ENCODE measurements around the gene P2RX4. TPM values are rescaled to one million over a fixed set of nuclear protein-coding genes. Genes with fewer than 3 reads are reported as not detected.
"Not testable (repeated sequence)": the region's sequence is repeated elsewhere in the genome, so short reads cannot be mapped to it uniquely, and the experiment has no call there.

Gene P2RX4
- total RNA-seq, 8 experiments from 2014 or later, result 2.2 to 19.7 (median 7.5) TPM

DNA sequence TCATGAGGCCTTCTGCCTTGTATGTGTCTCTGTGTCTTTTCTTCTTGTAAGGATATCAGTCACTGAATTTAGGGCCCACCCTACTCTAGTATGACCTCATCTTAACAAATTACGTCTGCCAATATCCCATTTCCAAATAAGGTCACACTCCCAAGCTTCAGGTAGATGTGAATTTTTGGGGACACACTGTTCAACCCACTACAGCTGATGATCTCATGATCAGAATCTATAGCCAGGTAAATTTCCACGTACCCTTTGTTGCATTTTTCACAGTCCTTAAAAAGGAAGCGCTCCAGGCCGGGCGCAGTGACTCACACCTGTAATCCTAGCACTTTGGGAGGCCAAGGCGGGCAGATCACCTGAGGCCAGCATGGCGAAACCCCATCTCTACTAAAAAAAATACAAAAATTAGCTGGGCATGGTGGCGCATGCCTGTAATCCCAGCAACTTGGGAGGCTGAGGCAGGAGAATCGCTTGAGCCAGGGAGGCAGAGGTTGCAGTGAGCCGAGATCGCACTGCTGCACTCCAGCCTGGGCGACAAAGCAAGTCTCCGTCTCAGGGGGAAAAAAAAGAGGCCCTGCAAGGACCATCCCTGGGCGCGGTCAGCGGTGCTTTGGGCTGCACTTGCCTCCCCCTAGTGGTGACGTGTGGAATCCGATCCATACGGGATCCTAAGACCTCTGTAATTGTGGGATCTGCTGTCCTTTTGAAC is 20.1 kb downstream of the P2RX4 start:
- 16 to 100% (median 60%) methylated on average over 1 to 11 of the region's 19 CpGs; no CpG with 5 or more reads in 5 of the 10 experiments for WGBS, 10 experiments
- not testable (repeated sequence) for H3K4me1 ChIP-seq (replicated peaks in 1 of 2); H3K27ac ChIP-seq; H3K4me3 ChIP-seq
- ATAC-seq (replicated peaks in 6 of 8), result peak; percentile 68 to 93 (median 81)
- in situ Hi-C loops (cut with MboI; ENCODE audit: low pct_unique_long_range_greater_than_20kb in 2 of 9, low sequenced_read_pairs in 9 of 9, unreplicated experiment in 9 of 9), result loop anchor here in 1 of 9 experiments (10.0 kb wide), 1 partner anchor 105 kb away; no protein-coding TSS in a partner anchor

DNA sequence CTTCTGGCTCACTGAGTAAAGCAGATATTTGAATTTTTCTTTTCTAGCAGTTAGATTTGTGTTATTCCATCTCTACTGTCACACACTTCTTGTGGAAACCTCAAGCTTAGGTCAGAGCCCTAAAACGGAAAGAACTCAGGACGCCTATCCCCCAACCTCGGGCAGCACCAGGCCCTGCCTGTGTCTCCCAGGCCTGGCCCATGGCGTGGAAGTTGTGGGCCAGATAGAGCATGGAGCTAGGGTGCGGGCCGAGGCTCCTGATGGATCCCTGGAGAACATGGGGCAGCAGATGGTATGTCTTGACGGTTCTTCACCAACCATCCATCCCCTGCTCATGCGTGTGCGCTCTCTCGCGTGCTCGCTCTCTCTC is 20.6 kb downstream of the P2RX4 start:
- Histone ChIP-seq H3K4me1 (replicated peaks in 1 of 2) (no peaks in the 10 kb centered on the region), H3K4me3 (no peak overlapping the region), H3K27ac (no peak overlapping the region)
- in situ Hi-C loops (cut with MboI; ENCODE audit: low pct_unique_long_range_greater_than_20kb in 2 of 9, low sequenced_read_pairs in 9 of 9, unreplicated experiment in 9 of 9), result no loop called here
- peak in 2 of 8 experiments; percentile 20 to 31 for ATAC-seq (replicated peaks in 6 of 8)
- WGBS, 10 experiments, result 56 to 93% (median 85%) methylated on average over 2 to 6 of the region's 12 CpGs; no CpG with 5 or more reads in 6 of the 10 experiments

DNA sequence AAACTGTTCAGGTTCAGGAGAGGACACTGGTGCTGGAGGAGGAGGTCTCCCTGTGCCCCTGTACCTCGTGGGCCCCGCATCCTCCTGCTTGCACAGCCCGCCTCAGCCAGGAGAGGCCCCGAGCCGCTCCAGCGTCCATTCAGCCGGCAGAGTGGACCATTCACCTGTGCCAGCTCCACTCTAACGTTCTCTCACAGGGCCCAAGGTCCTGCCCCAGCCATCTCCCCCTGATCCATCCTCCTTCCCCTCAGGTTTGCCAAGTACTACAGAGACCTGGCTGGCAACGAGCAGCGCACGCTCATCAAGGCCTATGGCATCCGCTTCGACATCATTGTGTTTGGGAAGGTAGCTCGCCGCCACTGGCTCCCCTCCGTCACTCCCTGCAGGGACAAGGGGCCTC is 22.2 kb downstream of the P2RX4 start:
- ATAC-seq (replicated peaks in 6 of 8), result no peak
- WGBS, 10 experiments, result 69 to 96% (median 92%) methylated on average over 3 to 8 of the region's 16 CpGs; no CpG with 5 or more reads in 6 of the 10 experiments
- in situ Hi-C loops (cut with MboI; ENCODE audit: low pct_unique_long_range_greater_than_20kb in 2 of 9, low sequenced_read_pairs in 9 of 9, unreplicated experiment in 9 of 9), result no loop called here
- Histone ChIP-seq H3K27ac (no peak overlapping the region), H3K4me3 (no peak overlapping the region), H3K4me1 (replicated peaks in 1 of 2) (no peaks in the 10 kb centered on the region)

DNA sequence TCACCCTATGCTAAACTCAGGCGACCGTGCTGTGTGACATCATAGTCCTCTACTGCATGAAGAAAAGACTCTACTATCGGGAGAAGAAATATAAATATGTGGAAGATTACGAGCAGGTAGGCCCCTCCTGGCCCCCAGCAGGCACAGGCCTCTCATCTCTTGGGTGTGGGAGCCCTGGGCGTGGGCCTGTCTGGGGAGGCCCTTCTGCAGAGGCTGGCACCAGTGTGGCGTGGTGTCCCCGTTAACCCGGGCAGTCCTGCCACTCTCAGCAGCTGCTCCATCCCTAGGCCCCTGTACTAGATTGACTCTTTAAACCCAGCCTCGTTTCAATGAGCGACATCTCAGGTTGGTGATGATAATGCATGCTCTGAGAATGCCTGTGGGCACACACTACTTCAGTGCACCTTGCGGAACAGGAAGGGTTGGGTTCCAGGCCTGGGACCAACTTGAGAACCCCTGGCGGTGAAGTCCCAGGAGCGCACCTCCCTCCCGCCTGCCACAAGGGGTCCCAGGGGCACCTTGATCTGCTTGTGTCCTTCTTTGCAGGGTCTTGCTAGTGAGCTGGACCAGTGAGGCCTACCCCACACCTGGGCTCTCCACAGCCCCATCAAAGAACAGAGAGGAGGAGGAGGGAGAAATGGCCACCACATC is 23.2 kb downstream of the P2RX4 start:
- in situ Hi-C loops (cut with MboI; ENCODE audit: low pct_unique_long_range_greater_than_20kb in 2 of 9, low sequenced_read_pairs in 9 of 9, unreplicated experiment in 9 of 9), result no loop called here
- Histone ChIP-seq H3K4me3 (no peak overlapping the region), H3K4me1 (replicated peaks in 1 of 2) (peaks cover 0 to 4% of the 10 kb centered on the region in 2 donors), H3K27ac (no peak overlapping the region)
- 93 to 100% (median 98%) methylated on average over 1 to 4 of the region's 14 CpGs; no CpG with 5 or more reads in 6 of the 10 experiments for WGBS, 10 experiments
- no peak for ATAC-seq (replicated peaks in 6 of 8)

DNA sequence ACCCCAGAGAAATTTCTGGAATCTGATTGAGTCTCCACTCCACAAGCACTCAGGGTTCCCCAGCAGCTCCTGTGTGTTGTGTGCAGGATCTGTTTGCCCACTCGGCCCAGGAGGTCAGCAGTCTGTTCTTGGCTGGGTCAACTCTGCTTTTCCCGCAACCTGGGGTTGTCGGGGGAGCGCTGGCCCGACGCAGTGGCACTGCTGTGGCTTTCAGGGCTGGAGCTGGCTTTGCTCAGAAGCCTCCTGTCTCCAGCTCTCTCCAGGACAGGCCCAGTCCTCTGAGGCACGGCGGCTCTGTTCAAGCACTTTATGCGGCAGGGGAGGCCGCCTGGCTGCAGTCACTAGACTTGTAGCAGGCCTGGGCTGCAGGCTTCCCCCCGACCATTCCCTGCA is 23.7 kb downstream of the P2RX4 start:
- ATAC-seq (replicated peaks in 6 of 8), result no peak
- WGBS, 10 experiments, result 79 to 100% (median 100%) methylated on average over 1 to 5 of the region's 11 CpGs; no CpG with 5 or more reads in 7 of the 10 experiments
- in situ Hi-C loops (cut with MboI; ENCODE audit: low pct_unique_long_range_greater_than_20kb in 2 of 9, low sequenced_read_pairs in 9 of 9, unreplicated experiment in 9 of 9), result no loop called here
- no peak overlapping the region for H3K4me3 ChIP-seq
- H3K4me1 ChIP-seq (replicated peaks in 1 of 2), result peaks cover 0 to 9% of the 10 kb centered on the region in 2 donors
- no peak overlapping the region for H3K27ac ChIP-seq

DNA sequence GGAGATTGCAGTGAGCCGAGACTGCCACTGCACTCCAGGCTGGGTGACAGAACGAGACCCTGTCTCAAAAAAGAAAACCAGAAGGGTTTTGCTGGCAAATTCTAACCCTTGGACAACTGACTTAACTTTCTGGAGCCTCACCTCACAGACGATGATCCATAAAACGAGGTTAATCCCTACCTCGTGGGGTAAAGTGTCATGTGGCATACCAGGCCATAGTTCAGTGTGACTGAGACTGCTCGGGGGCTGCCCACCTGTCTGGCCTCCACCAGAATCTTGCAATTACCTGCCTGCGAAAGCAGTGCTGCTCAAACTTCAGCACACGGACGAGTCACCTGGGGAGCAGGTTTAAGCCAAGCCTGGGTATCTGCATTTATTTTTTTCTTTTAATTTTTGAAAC is 26.8 kb downstream of the P2RX4 start:
- WGBS, 10 experiments, result 87 to 100% (median 100%) methylated on average over 1 to 7 of the region's 9 CpGs; no CpG with 5 or more reads in 3 of the 10 experiments
- Histone ChIP-seq H3K4me1 (replicated peaks in 1 of 2) (peaks cover 0 to 30% of the 10 kb centered on the region in 2 donors), H3K27ac (no peak overlapping the region), H3K4me3 (no peak overlapping the region)
- ATAC-seq (replicated peaks in 6 of 8), result no peak
- in situ Hi-C loops (cut with MboI; ENCODE audit: low pct_unique_long_range_greater_than_20kb in 2 of 9, low sequenced_read_pairs in 9 of 9, unreplicated experiment in 9 of 9), result no loop called here

DNA sequence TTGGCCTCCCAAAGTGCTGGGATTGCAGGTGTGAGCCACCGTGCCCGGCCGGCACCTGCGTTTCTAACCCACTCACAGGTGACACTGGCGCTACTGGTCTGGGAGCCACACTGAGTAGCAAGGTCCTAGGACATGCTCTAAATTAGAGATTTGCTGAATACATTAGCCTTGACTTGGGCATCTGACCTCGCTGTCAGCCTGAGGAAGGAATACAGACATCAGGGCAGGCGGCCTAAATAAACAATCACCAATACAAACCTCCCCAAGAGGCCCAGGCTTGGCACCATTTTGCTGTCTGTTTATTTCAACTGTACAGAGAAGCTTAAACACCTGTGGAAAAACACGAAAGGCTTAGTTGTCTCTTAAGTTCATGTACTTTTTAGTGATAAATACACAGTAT is 27.5 kb downstream of the P2RX4 start:
- in situ Hi-C loops (cut with MboI; ENCODE audit: low pct_unique_long_range_greater_than_20kb in 2 of 9, low sequenced_read_pairs in 9 of 9, unreplicated experiment in 9 of 9), result no loop called here
- Histone ChIP-seq H3K4me3 (no peak overlapping the region), H3K4me1 (replicated peaks in 1 of 2) (peaks cover 0 to 30% of the 10 kb centered on the region in 2 donors), H3K27ac (no peak overlapping the region)
- ATAC-seq (replicated peaks in 6 of 8), result no peak
- whole genome bisulfite sequencing, 10 experiments, result 47 to 100% (median 100%) methylated on average over 1 to 4 of the region's 8 CpGs; no CpG with 5 or more reads in 1 of the 10 experiments

DNA sequence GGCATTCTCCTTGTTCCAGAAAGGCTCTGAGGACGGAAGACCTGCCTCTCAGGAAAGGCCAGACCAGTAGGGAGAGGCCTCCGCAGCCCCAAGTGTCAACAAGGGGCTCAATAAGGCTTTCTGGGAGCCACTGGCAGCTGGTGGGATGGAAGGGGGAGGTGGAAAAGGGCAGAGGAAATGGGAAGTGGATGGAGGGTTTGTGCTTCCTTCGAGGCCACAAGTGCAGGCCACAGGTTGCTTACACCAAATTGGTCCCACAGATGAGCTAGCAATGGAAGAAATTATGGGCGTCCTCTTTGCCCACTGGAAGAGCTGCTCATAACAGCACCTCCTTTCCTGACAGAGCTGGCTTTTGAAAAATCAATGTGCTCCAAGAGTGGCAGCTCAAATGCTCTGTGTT is 28.2 kb downstream of the P2RX4 start:
- peak in 1 of 8 experiments; percentile 30 for ATAC-seq (replicated peaks in 6 of 8)
- WGBS, 10 experiments, result 60 to 100% (median 86%) methylated on average over 1 to 4 of the region's 4 CpGs; no CpG with 5 or more reads in 5 of the 10 experiments
- in situ Hi-C loops (cut with MboI; ENCODE audit: low pct_unique_long_range_greater_than_20kb in 2 of 9, low sequenced_read_pairs in 9 of 9, unreplicated experiment in 9 of 9), result no loop called here
- Histone ChIP-seq H3K4me3 (no peak overlapping the region), H3K4me1 (replicated peaks in 1 of 2) (peaks cover 0 to 30% of the 10 kb centered on the region in 2 donors), H3K27ac (peak overlapping the region in 1 of 2 donors; percentile 42)

DNA sequence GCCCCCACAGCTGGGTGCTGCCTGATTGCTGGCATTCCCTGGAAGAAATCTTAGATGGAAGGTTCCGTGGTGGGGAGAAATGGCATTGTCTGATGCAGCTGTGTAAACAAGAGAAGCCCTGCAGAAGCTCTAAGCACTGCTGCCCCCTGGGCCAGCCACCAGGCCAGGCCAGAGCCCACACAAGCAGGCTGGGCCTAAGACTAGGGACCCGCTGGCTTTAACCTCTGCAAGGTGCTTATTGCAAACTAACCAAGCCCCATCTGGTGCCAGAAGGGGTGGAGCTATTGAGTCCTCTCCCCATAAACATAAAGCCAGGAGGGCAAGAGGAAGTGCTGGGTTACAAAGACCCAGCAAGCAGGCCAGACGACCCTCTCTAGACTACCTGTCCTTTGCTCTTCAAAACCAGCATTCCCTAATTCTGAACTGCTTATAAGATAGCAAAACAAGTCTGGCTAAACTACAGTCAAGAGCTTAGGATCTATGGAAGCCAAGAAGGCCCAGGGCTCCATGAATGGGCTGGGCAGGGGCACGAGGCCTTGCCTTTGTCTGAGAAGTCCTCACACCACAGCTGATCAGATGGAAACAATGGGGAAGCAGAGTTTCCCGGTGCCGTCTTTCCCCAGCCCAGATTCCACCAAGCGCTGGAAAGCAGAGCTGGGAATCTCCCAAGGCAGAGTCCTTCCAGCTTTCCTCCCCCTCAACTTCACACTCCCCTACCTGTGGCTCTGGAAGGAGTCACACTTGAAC is 28.8 kb downstream of the P2RX4 start:
- in situ Hi-C loops (cut with MboI; ENCODE audit: low pct_unique_long_range_greater_than_20kb in 2 of 9, low sequenced_read_pairs in 9 of 9, unreplicated experiment in 9 of 9), result no loop called here
- peak in 5 of 8 experiments; percentile 37 to 87 (median 73) for ATAC-seq (replicated peaks in 6 of 8)
- peaks cover 0 to 30% of the 10 kb centered on the region in 2 donors for H3K4me1 ChIP-seq (replicated peaks in 1 of 2)
- peak overlapping the region in 1 of 2 donors; percentile 42 for H3K27ac ChIP-seq
- 11 to 100% (median 38%) methylated on average over 1 to 7 of the region's 7 CpGs; no CpG with 5 or more reads in 3 of the 10 experiments for WGBS, 10 experiments
- H3K4me3 ChIP-seq, result no peak overlapping the region

DNA sequence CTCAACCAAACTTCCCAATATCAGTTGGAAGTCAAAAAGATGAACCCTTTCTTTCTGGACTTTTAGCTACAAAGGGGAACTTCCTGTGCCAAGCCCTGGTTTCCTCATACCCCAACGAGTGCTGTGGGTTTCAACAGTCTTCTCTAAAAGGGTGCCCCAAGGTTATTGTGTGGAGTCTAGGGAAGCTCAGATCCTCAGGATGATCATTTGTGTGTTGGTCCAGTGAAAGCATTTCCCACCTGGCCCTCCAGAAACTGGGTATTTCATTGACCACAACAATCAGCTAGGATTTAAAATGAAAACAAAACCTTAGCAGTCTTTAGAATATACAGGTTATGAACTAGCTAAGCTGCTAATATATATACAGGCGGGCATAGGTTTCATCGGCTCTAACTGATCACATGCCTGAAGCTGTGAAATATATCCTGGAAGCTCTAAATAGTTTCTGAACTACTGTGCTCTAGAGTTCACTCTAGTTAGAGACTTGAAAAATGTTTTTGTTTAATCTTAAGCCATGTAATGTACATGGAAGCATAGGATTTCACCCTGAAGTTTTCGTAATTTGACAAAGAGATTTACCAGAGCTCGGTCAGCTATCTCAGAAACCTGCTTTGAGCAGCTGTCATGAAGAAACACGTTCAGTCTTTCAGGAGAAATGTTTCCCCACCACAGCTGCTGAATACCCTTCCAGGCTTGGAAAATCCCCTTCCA is 29.6 kb downstream of the P2RX4 start:
- no peak overlapping the region for H3K4me3 ChIP-seq
- in situ Hi-C loops (cut with MboI; ENCODE audit: low pct_unique_long_range_greater_than_20kb in 2 of 9, low sequenced_read_pairs in 9 of 9, unreplicated experiment in 9 of 9), result no loop called here
- H3K27ac ChIP-seq, result no peak overlapping the region
- H3K4me1 ChIP-seq (replicated peaks in 1 of 2), result peaks cover 0 to 30% of the 10 kb centered on the region in 2 donors
- WGBS, 10 experiments, result 67 to 100% (median 97%) methylated on average over 1 to 5 of the region's 6 CpGs; no CpG with 5 or more reads in 1 of the 10 experiments
- ATAC-seq (replicated peaks in 6 of 8), result no peak

DNA sequence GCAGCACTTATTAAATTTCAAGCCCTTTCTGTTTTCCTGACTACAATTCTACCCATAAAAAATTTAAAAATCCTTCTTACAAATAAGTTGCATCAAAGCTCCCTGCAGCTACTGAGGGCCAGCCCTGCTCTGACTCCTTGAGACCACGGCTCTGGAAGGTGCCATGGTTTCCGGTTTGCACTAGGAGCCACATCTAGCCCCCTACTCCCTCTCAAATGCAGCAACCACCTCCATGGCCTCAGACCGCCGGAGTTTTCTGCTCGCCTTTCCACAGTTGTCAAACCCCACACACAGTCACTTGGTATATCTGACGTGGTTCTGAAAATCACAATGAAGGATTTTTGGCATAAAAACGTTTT is 30.1 kb downstream of the P2RX4 start:
- H3K27ac ChIP-seq, result no peak overlapping the region
- 30 to 100% (median 82%) methylated on average over 1 to 5 of the region's 7 CpGs; no CpG with 5 or more reads in 2 of the 10 experiments for WGBS, 10 experiments
- no peak for ATAC-seq (replicated peaks in 6 of 8)
- peaks cover 0 to 30% of the 10 kb centered on the region in 2 donors for H3K4me1 ChIP-seq (replicated peaks in 1 of 2)
- H3K4me3 ChIP-seq, result no peak overlapping the region
- in situ Hi-C loops (cut with MboI; ENCODE audit: low pct_unique_long_range_greater_than_20kb in 2 of 9, low sequenced_read_pairs in 9 of 9, unreplicated experiment in 9 of 9), result no loop called here

DNA sequence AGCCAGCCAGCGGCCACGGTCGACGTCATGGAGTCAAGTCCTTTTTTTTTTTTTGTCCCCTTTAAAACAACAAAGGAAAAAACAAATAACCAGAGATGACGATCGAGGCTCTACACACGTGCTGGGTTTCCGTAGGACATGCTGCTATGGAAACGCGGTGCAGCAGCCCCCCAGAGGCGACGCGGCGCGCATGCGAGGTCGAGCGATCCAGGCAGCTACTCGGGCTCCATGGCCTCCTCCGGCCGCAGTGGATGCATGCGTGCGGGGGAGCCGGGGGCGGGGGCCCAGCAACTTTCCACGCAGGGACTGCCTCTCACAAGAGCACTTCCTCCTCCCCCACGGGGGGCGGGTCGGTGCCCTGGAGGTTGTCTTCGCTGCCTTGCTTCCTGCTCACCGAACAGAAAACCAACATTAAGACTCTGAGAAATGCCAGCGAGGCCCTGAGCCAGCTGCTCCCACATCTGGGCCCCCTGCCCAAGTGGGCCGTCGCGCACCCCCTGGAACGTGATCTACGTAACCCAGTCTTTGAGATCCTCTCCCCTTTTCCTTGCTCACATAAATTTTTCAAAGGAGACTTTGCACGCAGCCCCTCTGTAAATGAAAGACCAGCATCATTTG is 30.7 kb downstream of the P2RX4 start:
- Histone ChIP-seq H3K27ac (no peak overlapping the region), H3K4me1 (replicated peaks in 1 of 2) (peaks cover 0 to 30% of the 10 kb centered on the region in 2 donors), H3K4me3 (no peak overlapping the region)
- WGBS, 10 experiments, result 72 to 100% (median 91%) methylated on average over 1 to 6 of the region's 38 CpGs; no CpG with 5 or more reads in 6 of the 10 experiments
- in situ Hi-C loops (cut with MboI; ENCODE audit: low pct_unique_long_range_greater_than_20kb in 2 of 9, low sequenced_read_pairs in 9 of 9, unreplicated experiment in 9 of 9), result no loop called here
- peak in 5 of 8 experiments; percentile 36 to 63 (median 47) for ATAC-seq (replicated peaks in 6 of 8)
